Activated CD8-positive, alpha-beta T cell treated with anti-CD3 and anti-CD28 coated beads for 36 hours (primary cell): ENCODE measurements around the gene MGAT4A. TPM values are rescaled to one million over a fixed set of nuclear protein-coding genes. Genes with fewer than 3 reads are reported as not detected.

ENCODE experiments used
- ATAC-seq: fragments of 200-7000 bp; cut with Tn5 transposase; one replicate; pipeline ENCODE4 v1.10.0; 2021; ENCODE audit warnings: mild to moderate bottlenecking, moderate library complexity
- CTCF ChIA-PET: fragments of 350-600 bp; sonication (Branson Sonifier 250); formaldehyde crosslinking; loops from one replicate; lab custom pipeline; 2021; ENCODE audit warnings: antibody characterized with exemption; lab: Charles Lee
- POLR2A ChIA-PET: fragments of 350-600 bp; sonication (Branson Sonifier 250); formaldehyde crosslinking; loops from one replicate; lab custom pipeline; 2021; ENCODE audit warnings: antibody characterized with exemption; lab: Charles Lee
- DNase-seq: peaks from one replicate; pipeline ENCODE4 v3.0.0-alpha.2; 2020
- H3K27ac Mint-ChIP-seq: one replicate; pipeline ENCODE4 v1.8.0; 2021; ENCODE audit warnings: mild to moderate bottlenecking, mixed read lengths
- H3K27me3 Mint-ChIP-seq: one replicate; pipeline ENCODE4 v1.8.0; 2021; ENCODE audit warnings: mixed read lengths
- H3K36me3 Mint-ChIP-seq: one replicate; pipeline ENCODE4 v1.8.0; 2021; ENCODE audit warnings: low read depth, mixed read lengths
- H3K4me1 Mint-ChIP-seq: one replicate; pipeline ENCODE4 v1.8.0; 2021; ENCODE audit warnings: low read depth, mixed read lengths
- H3K4me3 Mint-ChIP-seq: one replicate; pipeline ENCODE4 v1.8.0; 2021; ENCODE audit warnings: mild to moderate bottlenecking, moderate library complexity, mixed read lengths
- H3K9me3 Mint-ChIP-seq: one replicate; pipeline ENCODE4 v1.8.0; 2021; ENCODE audit warnings: mixed read lengths
- CTCF ChIP-seq: fragments of 200-600 bp; IDR thresholded peaks from one replicate; pipeline ENCODE4 v1.8.0; 2022; ENCODE audit warnings: antibody characterized with exemption, mild to moderate bottlenecking
- intact Hi-C: fragments of 100-400 bp; cut with micrococcal nuclease; formaldehyde crosslinking; loops from one replicate; pipeline ENCODE4 v1.10.0; 2022
- total RNA-seq, 2 experiments: library from RNA; stranded (reverse); gene quantifications; one replicate each; pipeline ENCODE4 v1.2.3, GENCODE V29; 2021

Gene MGAT4A
- total RNA-seq, result 10 to 100 TPM; 57.6 to 59.0 TPM

GRCh38 chr2:98731041-98731893, at the start of gene MGAT4A:
Gene MGAT4A (minus strand): TSS chr2:98731132. CDS start chr2:98726332, 4,800 bp downstream.
- ATAC-seq, result peak; percentile 79
- H3K9me3 Mint-ChIP-seq, result peaks cover 4% of the 10 kb centered on the region
- ChIA-PET CTCF (interaction anchor here (0.8 to 5.3 kb wide), 14 partner anchors 9 to 106 kb away, joined by 3 to 37 read pairs (median 4); no protein-coding TSS in a partner anchor), POLR2A (interaction anchor here (0.8 to 9.7 kb wide), 18 partner anchors 9 to 276 kb away, joined by 3 to 85 read pairs (median 5); no protein-coding TSS in a partner anchor)
- peak within 1 kb of the TSS; percentile 89 for H3K4me3 Mint-ChIP-seq
- H3K27me3 Mint-ChIP-seq, result no peaks in the 10 kb centered on the region
- DNase-seq, result peak; percentile 77
- no peak for TF ChIP-seq CTCF
- H3K27ac Mint-ChIP-seq, result peak within 1 kb of the TSS; percentile 89
- H3K4me1 Mint-ChIP-seq, result peaks cover 53% of the 10 kb centered on the region
- intact Hi-C loops, result loop anchor here (10.0 kb wide), 1 partner anchor 104 kb away; no protein-coding TSS in a partner anchor
- peaks cover 12% of the 10 kb centered on the region for H3K36me3 Mint-ChIP-seq

- ATAC-seq, result no peak
- POLR2A ChIA-PET, result no interaction called here
- CTCF ChIA-PET, result interaction anchor here (0.6 kb wide), 1 partner anchor 36 kb away, joined by 3 read pairs; no protein-coding TSS in a partner anchor
- TF ChIP-seq CTCF, result no peak
- intact Hi-C loops, result no loop called here
- no peak for DNase-seq
- no peak overlapping the region for H3K27ac Mint-ChIP-seq
- no peaks in the 10 kb centered on the region for H3K27me3 Mint-ChIP-seq
- peaks cover 13% of the 10 kb centered on the region for H3K4me1 Mint-ChIP-seq
- H3K4me3 Mint-ChIP-seq, result no peak overlapping the region
- peaks cover 8% of the 10 kb centered on the region for H3K36me3 Mint-ChIP-seq
- peaks cover 14% of the 10 kb centered on the region for H3K9me3 Mint-ChIP-seq
These were observed 48.0 kb upstream of the MGAT4A start for GRCh38 chr2:98778741-98779483.

- peaks cover 20% of the 10 kb centered on the region for H3K4me1 Mint-ChIP-seq
- no peaks in the 10 kb centered on the region for H3K27me3 Mint-ChIP-seq
- DNase-seq, result no peak
- CTCF ChIA-PET, result no interaction called here
- no peak for ATAC-seq
- H3K4me3 Mint-ChIP-seq, result no peak overlapping the region
- no peak for TF ChIP-seq CTCF
- H3K36me3 Mint-ChIP-seq, result peaks cover 8% of the 10 kb centered on the region
- H3K27ac Mint-ChIP-seq, result no peak overlapping the region
- H3K9me3 Mint-ChIP-seq, result peaks cover 14% of the 10 kb centered on the region
- POLR2A ChIA-PET, result interaction anchor here (1.0 kb wide), 1 partner anchor 47 kb away, joined by 3 read pairs; the partner anchor contains the start of gene MGAT4A
- intact Hi-C loops, result no loop called here
These were observed 47.2 kb upstream of the MGAT4A start for GRCh38 chr2:98778151-98778550.

GRCh38 chr2:98777710-98778109, 46.8 kb upstream of the MGAT4A start:
- H3K36me3 Mint-ChIP-seq, result peaks cover 8% of the 10 kb centered on the region
- peaks cover 14% of the 10 kb centered on the region for H3K9me3 Mint-ChIP-seq
- CTCF ChIA-PET, result interaction anchor here (1.1 kb wide), 1 partner anchor 128 kb away, joined by 3 read pairs; no protein-coding TSS in a partner anchor
- H3K27ac Mint-ChIP-seq, result no peak overlapping the region
- ATAC-seq, result no peak
- H3K4me1 Mint-ChIP-seq, result peaks cover 25% of the 10 kb centered on the region
- intact Hi-C loops, result no loop called here
- no peak overlapping the region for H3K4me3 Mint-ChIP-seq
- DNase-seq, result no peak
- no peak for TF ChIP-seq CTCF
- H3K27me3 Mint-ChIP-seq, result no peaks in the 10 kb centered on the region
- POLR2A ChIA-PET, result interaction anchor here (0.7 to 1.0 kb wide), 2 partner anchors 23 to 47 kb away, joined by 3 read pairs; partner anchors contain the start of gene MGAT4A
